Tibial artery (tissue), 4 donors: ENCODE measurements around the gene EIF2S2.

Experiments
- DNase-seq, 2 donors: peaks; one replicate each; pipeline ENCODE4 v3.0.0-alpha.2; 2019
- H3K27ac ChIP-seq, 2 donors: fragments of 200-600 bp; sonication (generic) in 1 of 2; 1 replicate in 1 of 2; 2 replicates in 1 of 2; pipeline ENCODE4 v1.5.1; 2018 to 2019; ENCODE audit warnings: mild to moderate bottlenecking in 1 of 2
- H3K27me3 ChIP-seq, 2 donors: fragments of 200-600 bp; sonication (generic) in 1 of 2; one replicate each; pipeline versions ENCODE4 v1.5.1 to v1.6.0; 2016 to 2019
- H3K36me3 ChIP-seq, 3 donors: fragments of 200-600 bp; sonication (generic) in 2 of 3; one replicate each; pipeline ENCODE4 v1.5.1; 2016 to 2019; ENCODE audit warnings: mild to moderate bottlenecking in 2 of 3
- H3K4me1 ChIP-seq, 4 donors: fragments of 200-600 bp; sonication (generic) in 2 of 4; 1 replicate in 3 of 4; 2 replicates in 1 of 4; pipeline ENCODE4 v1.5.1; 2016 to 2019
- H3K4me3 ChIP-seq, 2 donors: fragments of 200-600 bp; sonication (generic) in 1 of 2; 1 replicate in 1 of 2; 2 replicates in 1 of 2; pipeline ENCODE4 v1.5.1; 2018 to 2019; ENCODE audit warnings: mild to moderate bottlenecking in 2 of 2
- H3K9me3 ChIP-seq, 3 donors: fragments of 200-600 bp; sonication (generic) in 1 of 3; one replicate each; pipeline ENCODE4 v1.5.1; 2016 to 2019
- CTCF ChIP-seq, 2 experiments: fragments of 200-600 bp in 1 of 2; fragments of 450-650 bp in 1 of 2; IDR thresholded peaks; one replicate each; pipeline ENCODE4 v1.5.1; 2017 to 2019; ENCODE audit warnings: antibody characterized with exemption in 2 of 2, mild to moderate bottlenecking in 1 of 2, moderate library complexity in 1 of 2
- intact Hi-C: fragments of 100-400 bp; cut with DNase I; formaldehyde crosslinking; loops from one replicate; pipeline ENCODE4 v1.15.0; 2023; ENCODE audit warnings: low total_unique reads

EIF2S2 gene

GRCh38 chr20:34096699-34097444 lies 15.2 kb downstream of the EIF2S2 start:
- Histone ChIP-seq H3K27ac (no peak overlapping the region), H3K9me3 (no peaks in the 10 kb centered on the region), H3K27me3 (no peaks in the 10 kb centered on the region), H3K4me1 (no peaks in the 10 kb centered on the region), H3K4me3 (no peak overlapping the region), H3K36me3 (peaks cover 85 to 97% (median 94%) of the 10 kb centered on the region in 3 donors)
- TF ChIP-seq CTCF (IDR thresholded peaks at IDR 0.05): no peak
- intact Hi-C loops: no loop called here
- no peak for DNase-seq

- TF ChIP-seq CTCF (IDR thresholded peaks at IDR 0.05): no peak
- Histone ChIP-seq H3K4me3 (no peak overlapping the region), H3K4me1 (no peaks in the 10 kb centered on the region), H3K9me3 (no peaks in the 10 kb centered on the region), H3K36me3 (peaks cover 75 to 96% (median 92%) of the 10 kb centered on the region in 3 donors), H3K27me3 (no peaks in the 10 kb centered on the region), H3K27ac (no peak overlapping the region)
- DNase-seq: no peak
- intact Hi-C loops: no loop called here
Observed at GRCh38 chr20:34095825-34096224, 16.2 kb downstream of the EIF2S2 start.

- H3K27ac ChIP-seq: no peak overlapping the region
- H3K9me3 ChIP-seq: no peaks in the 10 kb centered on the region
- DNase-seq: no peak
- intact Hi-C loops: no loop called here
- no peaks in the 10 kb centered on the region for H3K4me1 ChIP-seq
- H3K36me3 ChIP-seq: peaks cover 81 to 96% (median 94%) of the 10 kb centered on the region in 3 donors
- H3K27me3 ChIP-seq: no peaks in the 10 kb centered on the region
- TF ChIP-seq CTCF (IDR thresholded peaks at IDR 0.05): no peak
- H3K4me3 ChIP-seq: no peak overlapping the region
Observed at GRCh38 chr20:34093895-34094294, 18.1 kb downstream of the EIF2S2 start.

GRCh38 chr20:34091637-34092200 lies 20.3 kb downstream of the EIF2S2 start:
- TF ChIP-seq CTCF (IDR thresholded peaks at IDR 0.05): no peak
- DNase-seq: no peak
- Histone ChIP-seq H3K36me3 (peaks cover 72 to 97% (median 87%) of the 10 kb centered on the region in 3 donors), H3K4me3 (no peak overlapping the region), H3K9me3 (no peaks in the 10 kb centered on the region), H3K27me3 (no peaks in the 10 kb centered on the region), H3K4me1 (no peaks in the 10 kb centered on the region), H3K27ac (no peak overlapping the region)
- intact Hi-C loops: no loop called here

- TF ChIP-seq CTCF (IDR thresholded peaks at IDR 0.05): no peak
- Histone ChIP-seq H3K9me3 (no peaks in the 10 kb centered on the region), H3K4me1 (no peaks in the 10 kb centered on the region), H3K36me3 (peaks cover 70 to 93% (median 79%) of the 10 kb centered on the region in 3 donors), H3K27me3 (no peaks in the 10 kb centered on the region), H3K4me3 (no peak overlapping the region), H3K27ac (no peak overlapping the region)
- DNase-seq: no peak
- intact Hi-C loops: no loop called here
Observed at GRCh38 chr20:34090645-34091044, 21.4 kb downstream of the EIF2S2 start.
